Muscle layer of duodenum (tissue), 2 donors: Measurements from ENCODE around the gene TPM4.
"Not testable (repeated sequence)": the region's sequence is repeated elsewhere in the genome, so short reads cannot be mapped to it uniquely, and the experiment has no call there.

Experiments used
- H3K27ac ChIP-seq: one replicate; pipeline ENCODE4 v1.7.0; 2013; ENCODE audit warnings: mild to moderate bottlenecking, low read length
- H3K27me3 ChIP-seq: one replicate; pipeline ENCODE4 v1.7.0; 2013; ENCODE audit warnings: low read depth, mild to moderate bottlenecking, control low read depth, low read length
- H3K36me3 ChIP-seq, 2 donors: one replicate each; pipeline ENCODE4 v1.7.0; 2013; ENCODE audit warnings: low read length in 2 of 2, control low read depth in 1 of 2, mild to moderate bottlenecking in 1 of 2; ENCODE audit not compliant: insufficient read depth in 2 of 2, control insufficient read depth in 1 of 2
- H3K4me1 ChIP-seq, 2 donors: one replicate each; pipeline ENCODE4 v1.7.0; 2013; ENCODE audit warnings: low read length in 2 of 2, mild to moderate bottlenecking in 2 of 2, control low read depth in 1 of 2, moderate library complexity in 1 of 2; ENCODE audit not compliant: insufficient read depth in 2 of 2, control insufficient read depth in 1 of 2
- H3K4me3 ChIP-seq, 2 donors: one replicate each; pipeline ENCODE4 v1.7.0; 2013; ENCODE audit warnings: low read length in 2 of 2, low read depth in 1 of 2, mild to moderate bottlenecking in 1 of 2
- H3K9me3 ChIP-seq, 2 donors: one replicate each; pipeline ENCODE4 v1.7.0; 2013; ENCODE audit warnings: low read length in 2 of 2, control low read depth in 1 of 2, mild to moderate bottlenecking in 1 of 2; ENCODE audit not compliant: control insufficient read depth in 1 of 2
- donor health status: healthy.

TPM4 gene

GRCh38 chr19:16089010-16089846, 12.9 kb downstream of the TPM4 start:
- H3K4me3 ChIP-seq, result no peak overlapping the region
- no peaks in the 10 kb centered on the region for H3K27me3 ChIP-seq
- peaks cover 68 to 96% of the 10 kb centered on the region in 2 donors for H3K36me3 ChIP-seq
- H3K9me3 ChIP-seq, result no peaks in the 10 kb centered on the region
- H3K4me1 ChIP-seq, result peaks cover 0 to 38% of the 10 kb centered on the region in 2 donors
- H3K27ac ChIP-seq, result peak overlapping the region; percentile 46

GRCh38 chr19:16091546-16092475, 15.5 kb downstream of the TPM4 start:
- H3K36me3 ChIP-seq, result peaks cover 66 to 95% of the 10 kb centered on the region in 2 donors
- no peaks in the 10 kb centered on the region for H3K9me3 ChIP-seq
- H3K4me3 ChIP-seq, result no peak overlapping the region
- H3K27me3 ChIP-seq, result no peaks in the 10 kb centered on the region
- peaks cover 0 to 24% of the 10 kb centered on the region in 2 donors for H3K4me1 ChIP-seq
- H3K27ac ChIP-seq, result no peak overlapping the region

GRCh38 chr19:16094360-16095070, 18.2 kb downstream of the TPM4 start:
- H3K27ac ChIP-seq, result no peak overlapping the region
- peaks cover 0 to 17% of the 10 kb centered on the region in 2 donors for H3K4me1 ChIP-seq
- H3K4me3 ChIP-seq, result no peak overlapping the region
- H3K36me3 ChIP-seq, result peaks cover 60 to 87% of the 10 kb centered on the region in 2 donors
- no peaks in the 10 kb centered on the region for H3K27me3 ChIP-seq
- H3K9me3 ChIP-seq, result no peaks in the 10 kb centered on the region

- no peaks in the 10 kb centered on the region for H3K9me3 ChIP-seq
- peaks cover 0 to 17% of the 10 kb centered on the region in 2 donors for H3K4me1 ChIP-seq
- peaks cover 65 to 86% of the 10 kb centered on the region in 2 donors for H3K36me3 ChIP-seq
- H3K4me3 ChIP-seq, result no peak overlapping the region
- H3K27me3 ChIP-seq, result no peaks in the 10 kb centered on the region
- peak overlapping the region; percentile 35 for H3K27ac ChIP-seq
These were observed 18.8 kb downstream of the TPM4 start for GRCh38 chr19:16095071-16095571.

- no peaks in the 10 kb centered on the region for H3K9me3 ChIP-seq
- no peak overlapping the region for H3K27ac ChIP-seq
- peaks cover 69 to 85% of the 10 kb centered on the region in 2 donors for H3K36me3 ChIP-seq
- H3K27me3 ChIP-seq, result no peaks in the 10 kb centered on the region
- no peak overlapping the region for H3K4me3 ChIP-seq
- H3K4me1 ChIP-seq, result peaks cover 0 to 17% of the 10 kb centered on the region in 2 donors
These were observed 20.1 kb downstream of the TPM4 start for GRCh38 chr19:16096280-16096855.

GRCh38 chr19:16098416-16098768, 22.1 kb downstream of the TPM4 start:
- H3K4me1 ChIP-seq, result peaks cover 0 to 17% of the 10 kb centered on the region in 2 donors
- H3K27me3 ChIP-seq, result no peaks in the 10 kb centered on the region
- no peaks in the 10 kb centered on the region for H3K9me3 ChIP-seq
- no peak overlapping the region for H3K4me3 ChIP-seq
- H3K36me3 ChIP-seq, result peaks cover 65 to 85% of the 10 kb centered on the region in 2 donors
- no peak overlapping the region for H3K27ac ChIP-seq

- Histone ChIP-seq H3K4me3 (no peak overlapping the region), H3K36me3 (peaks cover 62 to 84% of the 10 kb centered on the region in 2 donors), H3K9me3 (no peaks in the 10 kb centered on the region), H3K4me1 (peaks cover 0 to 17% of the 10 kb centered on the region in 2 donors), H3K27me3 (no peaks in the 10 kb centered on the region), H3K27ac (no peak overlapping the region)
These were observed 22.5 kb downstream of the TPM4 start for GRCh38 chr19:16098821-16099220.

- peaks cover 58 to 79% of the 10 kb centered on the region in 2 donors for H3K36me3 ChIP-seq
- H3K4me3 ChIP-seq, H3K27ac ChIP-seq, H3K9me3 ChIP-seq, H3K27me3 ChIP-seq: not testable (repeated sequence)
- H3K4me1 ChIP-seq, result peaks cover 0 to 17% of the 10 kb centered on the region in 2 donors
These were observed 23.1 kb downstream of the TPM4 start for GRCh38 chr19:16099314-16099965.

GRCh38 chr19:16100524-16100923, 24.2 kb downstream of the TPM4 start:
- Histone ChIP-seq H3K4me3 (no peak overlapping the region), H3K27ac (no peak overlapping the region), H3K4me1 (peaks cover 0 to 9% of the 10 kb centered on the region in 2 donors), H3K27me3 (no peaks in the 10 kb centered on the region), H3K9me3 (no peaks in the 10 kb centered on the region), H3K36me3 (peaks cover 47 to 68% of the 10 kb centered on the region in 2 donors)

- Histone ChIP-seq H3K36me3 (peaks cover 26 to 38% of the 10 kb centered on the region in 2 donors), H3K9me3 (no peaks in the 10 kb centered on the region), H3K4me3 (no peak overlapping the region), H3K27ac (no peak overlapping the region), H3K27me3 (no peaks in the 10 kb centered on the region), H3K4me1 (no peaks in the 10 kb centered on the region)
These were observed 28.4 kb downstream of the TPM4 start for GRCh38 chr19:16104722-16105121.
